Measurements from ENCODE around the gene PPIG.

GRCh38 chr2:169619946-169620345 is 35.8 kb downstream of the PPIG start:
- TF ChIP-seq CTCF (IDR thresholded peaks at IDR 0.05) (no peak), POLR2AphosphoS5 (IDR thresholded peaks at IDR 0.05; ENCODE audit: low read depth, low read length) (no peak)

Measured in Panc1 (cell line).